ENCODE measurements around the gene PDE11A.

DNA sequence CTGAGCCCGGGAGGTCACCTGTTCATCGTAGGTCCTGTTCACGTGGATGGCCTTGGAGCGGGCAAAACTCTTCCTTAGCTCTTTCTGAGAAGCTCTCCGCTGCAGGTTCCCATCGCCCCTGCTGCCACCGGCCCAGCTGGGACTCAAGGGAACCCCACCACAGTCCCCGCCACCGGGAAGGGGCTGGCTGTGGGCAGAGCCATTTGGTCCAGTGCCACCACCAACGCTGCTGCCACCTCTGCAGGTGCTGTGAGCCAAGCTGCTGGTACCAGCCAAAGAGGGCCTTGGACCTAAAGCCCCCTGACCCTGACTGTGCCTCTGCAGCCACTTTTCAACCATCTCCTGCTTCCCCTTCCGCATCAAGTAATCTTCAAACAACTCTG is 586 bp downstream of the PDE11A start:
- TF ChIP-seq POLR2A (IDR thresholded peaks at IDR 0.05; ENCODE audit: low read length) = no peak
- no peak for TF ChIP-seq GATA1 (IDR thresholded peaks at IDR 0.05; ENCODE audit: low read depth, low read length)
